Adrenal gland (tissue), 12 donors: ENCODE data around the gene ZNF714. TPM values are rescaled to one million over a fixed set of nuclear protein-coding genes. Genes with fewer than 3 reads are reported as not detected.

Experiments used
- DNase-seq, 7 donors: peaks; one replicate each; pipeline ENCODE4 v3.0.0-alpha.2; 2019 to 2020
- H3K27ac ChIP-seq, 5 donors: fragments of 200-600 bp; sonication (generic) in 4 of 5; 1 replicate in 3 of 5; 2 replicates in 2 of 5; pipeline versions ENCODE4 v1.5.1 to v1.8.0; 2016 to 2020; ENCODE audit warnings: mild to moderate bottlenecking in 1 of 5
- H3K27me3 ChIP-seq: fragments of 200-600 bp; 2 replicates; pipeline ENCODE4 v1.8.0; 2021
- H3K36me3 ChIP-seq, 2 donors: fragments of 200-600 bp; replicated peaks in 1 of 2; 1 replicate in 1 of 2; 2 replicates in 1 of 2; pipeline versions ENCODE4 v1.5.1 to v1.8.0; 2018 to 2022
- H3K4me1 ChIP-seq, 2 donors: fragments of 200-600 bp; replicated peaks in 1 of 2; 1 replicate in 1 of 2; 2 replicates in 1 of 2; pipeline versions ENCODE4 v1.5.1 to v1.8.0; 2018 to 2021
- H3K4me3 ChIP-seq, 4 donors: fragments of 200-600 bp; sonication (generic) in 3 of 4; one replicate each; pipeline ENCODE4 v1.5.1; 2016 to 2018
- H3K9me3 ChIP-seq, 3 donors: fragments of 200-600 bp; sonication (generic) in 1 of 3; replicated peaks in 1 of 3; 1 replicate in 2 of 3; 2 replicates in 1 of 3; pipeline versions ENCODE4 v1.5.1 to v1.8.0; 2016 to 2021
- CTCF ChIP-seq, 6 experiments: fragments of 450-650 bp in 4 of 6; fragments of 200-600 bp in 2 of 6; sonication (generic) in 1 of 6; IDR thresholded peaks; 1 replicate in 5 of 6; 2 replicates in 1 of 6; pipeline versions ENCODE4 v1.5.1 to v1.8.0; 2016 to 2021; ENCODE audit warnings: antibody characterized with exemption in 6 of 6, mild to moderate bottlenecking in 2 of 6, moderate library complexity in 1 of 6
- POLR2A ChIP-seq, 2 donors: fragments of 450-650 bp; IDR thresholded peaks; one replicate each; pipeline ENCODE4 v1.6.1; 2017; ENCODE audit warnings: antibody characterized with exemption in 2 of 2, mild to moderate bottlenecking in 2 of 2, moderate library complexity in 1 of 2
- WGBS, 4 donors: extraction: QIAGEN DNeasy Blood & Tissue Kit in 2 of 4; methylation state at CpG; one replicate each; pipeline versions ENCODE4 v1.1.5 to v1.1.7; 2013 to 2017; 5-methylcytosine and 5-hydroxymethylcytosine counted together
- intact Hi-C, 2 donors: fragments of 100-400 bp; cut with DNase I; formaldehyde crosslinking; loops; one replicate each; pipeline versions ENCODE4 v1.14.1 to v1.15.0; 2022 to 2023
- polyA plus RNA-seq, 3 donors: library from polyadenylated mRNA; stranded (reverse); fragments of 200-250 nt in 2 of 3; fragments of 350-450 nt in 1 of 3; fragmentation: Illumina TruSeq in 1 of 3; extraction: RNeasy Lipid Tissue Mini Kit (QIAGEN cat#74804) in 1 of 3; gene quantifications; one replicate each; pipeline ENCODE4 v1.2.3, GENCODE V29; 2013 to 2014
- total RNA-seq, 9 donors: library from RNA; depleted of rRNA in 4 of 9; stranded (reverse); fragments of >200 nt in 4 of 9; fragments of 120-200 nt in 1 of 9; fragmentation: NEBNext Ultra II Directional in 1 of 9; extraction: Animal tissue kit (Norgen Biotek cat#: 25700) in 1 of 9; gene quantifications; one replicate each; pipeline versions ENCODE4 v1.1.0 to v1.2.4, GENCODE V29; 2013 to 2023
- donor health status: healthy with polysubstance abuse.
- donor health status: Bipolar disorder and iron deficiency.
- donor health status: DM: yes; HTN: yes; CAD: no.
- donor health status: DM: no; HTN: no; CAD: no.
- donor health status: DM: no; HTN: no; CAD: no.
- donor health status: DM: yes; HTN: yes; CAD: no.

Gene ZNF714
- total and polyA plus RNA-seq, 12 donors: 2.5 to 34.2 (median 11.6) TPM

- no peak for DNase-seq
- 57 to 69% (median 63%) methylated on average over 5 of the region's 5 CpGs for WGBS, 4 donors
- peaks cover 0 to 29% of the 10 kb centered on the region in 2 donors for H3K4me1 ChIP-seq
- intact Hi-C loops: no loop called here
- peak overlapping the region in 2 of 5 donors; percentile 75 to 90 for H3K27ac ChIP-seq
- peak overlapping the region in 2 of 4 donors; percentile 82 to 94 for H3K4me3 ChIP-seq
- no peak for TF ChIP-seq CTCF (IDR thresholded peaks at IDR 0.05)
- no peak for TF ChIP-seq POLR2A (IDR thresholded peaks at IDR 0.05)
- H3K36me3 ChIP-seq: peaks cover 0 to 14% of the 10 kb centered on the region in 2 donors
- H3K9me3 ChIP-seq: no peaks in the 10 kb centered on the region
- H3K27me3 ChIP-seq: no peaks in the 10 kb centered on the region
Measured at GRCh38 chr19:21143428-21143827, 61.4 kb downstream of the ZNF714 start.

- peak in 1 of 7 donors; percentile 21 for DNase-seq
- Histone ChIP-seq H3K4me3 (peak overlapping the region in 1 of 4 donors; percentile 94), H3K36me3 (peaks cover 0 to 14% of the 10 kb centered on the region in 2 donors), H3K27ac (peak overlapping the region in 2 of 5 donors; percentile 75 to 90), H3K27me3 (no peaks in the 10 kb centered on the region), H3K4me1 (peaks cover 0 to 33% of the 10 kb centered on the region in 2 donors), H3K9me3 (no peaks in the 10 kb centered on the region)
- intact Hi-C loops: no loop called here
- WGBS, 4 donors: 61 to 71% (median 66%) methylated on average over 1 of the region's 1 CpG
- TF ChIP-seq CTCF (IDR thresholded peaks at IDR 0.05): no peak
- peak in 1 of 2 donors; percentile 37 for TF ChIP-seq POLR2A (IDR thresholded peaks at IDR 0.05)
Measured at GRCh38 chr19:21143854-21144253, 61.9 kb downstream of the ZNF714 start.

GRCh38 chr19:21147540-21147939 lies 65.5 kb downstream of the ZNF714 start:
- H3K36me3 ChIP-seq: peaks cover 0 to 30% of the 10 kb centered on the region in 2 donors
- H3K27ac ChIP-seq: no peak overlapping the region
- 55 to 69% (median 69%) methylated on average over 1 of the region's 1 CpG for WGBS, 4 donors
- TF ChIP-seq CTCF (IDR thresholded peaks at IDR 0.05): no peak
- no peak for TF ChIP-seq POLR2A (IDR thresholded peaks at IDR 0.05)
- H3K4me1 ChIP-seq: peaks cover 0 to 28% of the 10 kb centered on the region in 2 donors
- no peaks in the 10 kb centered on the region for H3K27me3 ChIP-seq
- DNase-seq: no peak
- no peaks in the 10 kb centered on the region for H3K9me3 ChIP-seq
- intact Hi-C loops: loop anchor here in 1 of 2 donors (5.0 kb wide), 1 partner anchor 65 kb away; the partner anchor contains the start of gene ZNF714
- no peak overlapping the region for H3K4me3 ChIP-seq

GRCh38 chr19:21148681-21149080 lies 66.7 kb downstream of the ZNF714 start:
- H3K4me3 ChIP-seq: no peak overlapping the region
- H3K4me1 ChIP-seq: peaks cover 0 to 18% of the 10 kb centered on the region in 2 donors
- H3K36me3 ChIP-seq: peaks cover 0 to 30% of the 10 kb centered on the region in 2 donors
- no peaks in the 10 kb centered on the region for H3K9me3 ChIP-seq
- intact Hi-C loops: loop anchor here in 1 of 2 donors (5.0 kb wide), 1 partner anchor 66 kb away; the partner anchor contains the start of gene ZNF714
- no peak overlapping the region for H3K27ac ChIP-seq
- no peaks in the 10 kb centered on the region for H3K27me3 ChIP-seq
- DNase-seq: no peak
- TF ChIP-seq CTCF (IDR thresholded peaks at IDR 0.05) (no peak), POLR2A (IDR thresholded peaks at IDR 0.05) (no peak)
